Fibroblast of pulmonary artery (primary cell): Measurements from ENCODE around the gene TRAF2.
"Not testable (repeated sequence)": the region's sequence is repeated elsewhere in the genome, so short reads cannot be mapped to it uniquely, and the experiment has no call there.

Experiments
- DNase-seq: peaks from one replicate; pipeline ENCODE4 v3.0.0-alpha.2; 2010; ENCODE audit warnings: low read depth
- H3K4me3 ChIP-seq: replicated peaks from 2 replicates; pipeline ENCODE4 v1.5.1; 2011; ENCODE audit warnings: low read depth, mild to moderate bottlenecking, control low read depth, low read length, moderate library complexity
- TF ChIP-seq, protein P1 (sequence below): IDR thresholded peaks from 2 replicates; pipeline ENCODE4 v1.5.1; 2011; ENCODE audit warnings: mild to moderate bottlenecking, control low read depth, low read length, inconsistent platforms; ENCODE audit errors: missing control alignments

The TRAF2 gene

DNA sequence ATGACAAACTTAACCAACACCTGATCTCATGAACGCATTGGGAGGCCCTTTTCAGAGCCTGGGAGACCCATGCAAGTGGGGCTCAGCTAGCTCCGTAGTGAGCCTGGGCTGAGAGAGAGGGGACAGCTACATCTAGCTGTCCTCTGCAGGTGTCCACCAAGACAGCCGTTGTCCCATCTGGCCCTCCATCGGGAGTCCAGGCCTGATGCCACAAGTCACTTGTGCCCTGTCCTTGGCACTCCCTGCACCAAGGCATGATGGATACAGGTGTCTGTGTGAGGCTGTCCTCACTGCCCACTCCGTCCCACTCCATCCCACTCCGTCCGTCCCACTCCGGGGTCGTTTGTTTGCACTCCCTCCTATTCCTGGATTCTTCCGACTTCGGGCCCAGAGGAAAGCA, 17.7 kb upstream of the TRAF2 start:
- TF ChIP-seq, protein P1, sequence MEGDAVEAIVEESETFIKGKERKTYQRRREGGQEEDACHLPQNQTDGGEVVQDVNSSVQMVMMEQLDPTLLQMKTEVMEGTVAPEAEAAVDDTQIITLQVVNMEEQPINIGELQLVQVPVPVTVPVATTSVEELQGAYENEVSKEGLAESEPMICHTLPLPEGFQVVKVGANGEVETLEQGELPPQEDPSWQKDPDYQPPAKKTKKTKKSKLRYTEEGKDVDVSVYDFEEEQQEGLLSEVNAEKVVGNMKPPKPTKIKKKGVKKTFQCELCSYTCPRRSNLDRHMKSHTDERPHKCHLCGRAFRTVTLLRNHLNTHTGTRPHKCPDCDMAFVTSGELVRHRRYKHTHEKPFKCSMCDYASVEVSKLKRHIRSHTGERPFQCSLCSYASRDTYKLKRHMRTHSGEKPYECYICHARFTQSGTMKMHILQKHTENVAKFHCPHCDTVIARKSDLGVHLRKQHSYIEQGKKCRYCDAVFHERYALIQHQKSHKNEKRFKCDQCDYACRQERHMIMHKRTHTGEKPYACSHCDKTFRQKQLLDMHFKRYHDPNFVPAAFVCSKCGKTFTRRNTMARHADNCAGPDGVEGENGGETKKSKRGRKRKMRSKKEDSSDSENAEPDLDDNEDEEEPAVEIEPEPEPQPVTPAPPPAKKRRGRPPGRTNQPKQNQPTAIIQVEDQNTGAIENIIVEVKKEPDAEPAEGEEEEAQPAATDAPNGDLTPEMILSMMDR: no peak
- no peak for DNase-seq
- no peak overlapping the region for H3K4me3 ChIP-seq

DNA sequence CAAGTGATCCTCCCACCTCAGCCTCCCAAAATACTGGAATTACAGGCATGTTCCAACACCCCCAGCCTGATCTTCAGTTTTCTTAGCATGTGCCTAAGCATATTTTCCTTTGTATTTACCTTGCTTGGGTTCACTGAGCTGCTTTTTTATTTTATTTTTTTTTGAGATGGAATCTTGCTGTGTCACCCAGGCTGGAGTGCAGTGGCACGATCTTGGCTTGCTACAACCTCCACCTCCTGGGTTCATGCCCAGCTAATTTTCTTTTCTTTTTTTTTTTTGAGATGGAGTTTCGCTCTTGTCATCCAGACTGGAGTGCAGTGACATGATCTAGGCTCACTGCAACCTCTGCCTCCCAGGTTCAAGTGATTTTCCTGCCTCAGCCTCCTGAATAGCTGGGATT, 16.7 kb upstream of the TRAF2 start:
- H3K4me3 ChIP-seq, DNase-seq: not testable (repeated sequence)

DNA sequence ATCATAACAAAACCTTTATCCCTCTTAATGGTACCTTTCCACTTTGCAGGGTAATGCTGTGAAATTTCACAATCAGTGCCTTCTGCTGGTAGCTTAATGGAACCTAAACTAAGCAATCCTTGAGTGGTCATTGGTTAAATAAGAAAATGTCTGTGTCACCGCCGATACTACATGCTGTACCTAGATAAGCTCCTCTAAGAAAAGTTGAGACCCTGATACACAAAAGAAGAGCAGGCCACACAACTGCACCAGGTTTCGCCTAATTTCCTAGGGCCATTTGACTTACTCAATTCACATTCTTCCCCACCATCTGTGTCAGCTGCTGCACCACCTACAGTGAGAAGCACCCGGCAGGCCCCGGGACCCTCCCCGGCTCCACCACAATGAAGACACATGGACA, 11.2 kb upstream of the TRAF2 start:
- TF ChIP-seq, protein P1: no peak
- DNase-seq: no peak
- H3K4me3 ChIP-seq: no peak overlapping the region

DNA sequence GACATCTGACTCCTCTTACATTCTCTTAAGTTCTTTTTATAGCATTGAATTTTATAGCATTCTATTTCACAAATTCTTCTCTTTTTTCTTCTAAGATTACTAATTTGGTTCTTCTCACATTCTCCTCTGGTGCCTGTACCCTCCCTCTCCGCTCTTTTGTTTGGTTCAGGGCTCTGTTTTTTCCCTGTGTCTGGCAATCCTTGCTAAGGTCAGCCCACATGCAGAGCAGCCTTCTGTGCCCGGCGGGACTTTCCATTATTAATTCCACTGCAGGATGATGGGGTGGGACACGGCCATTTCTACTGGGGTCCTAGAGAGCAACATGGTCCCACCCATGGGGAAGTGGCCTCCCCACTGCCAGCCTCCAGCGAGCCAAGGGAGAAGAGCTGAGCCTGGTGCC, 9.8 kb upstream of the TRAF2 start:
- H3K4me3 ChIP-seq: no peak overlapping the region
- TF ChIP-seq, protein P1: no peak

DNA sequence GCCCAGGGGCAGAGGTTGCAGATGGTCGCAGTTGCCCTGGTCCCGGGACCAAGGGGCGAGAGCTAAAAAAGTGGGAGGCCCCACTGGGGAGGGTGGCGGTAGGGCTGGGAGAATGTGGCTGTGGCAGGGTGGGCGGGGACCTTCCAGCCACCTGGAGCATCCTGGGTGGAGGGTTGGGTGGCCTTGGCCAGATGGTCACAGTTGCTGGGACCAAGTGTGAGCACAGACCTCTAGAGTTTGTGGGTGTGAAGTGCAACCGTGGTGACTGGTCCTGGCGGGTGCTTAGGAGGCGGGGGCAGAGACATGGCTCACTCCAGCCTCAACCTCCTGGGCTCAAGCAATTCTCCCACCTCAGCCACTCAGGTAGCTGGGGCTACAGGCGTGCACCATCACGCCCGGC, 5.7 kb upstream of the TRAF2 start:
- DNase-seq: no peak
- TF ChIP-seq, protein P1: no peak
- H3K4me3 ChIP-seq: no peak overlapping the region

More for the DNA sequence above, 9.8 kb upstream of the TRAF2 start:
- no peak for DNase-seq

DNA sequence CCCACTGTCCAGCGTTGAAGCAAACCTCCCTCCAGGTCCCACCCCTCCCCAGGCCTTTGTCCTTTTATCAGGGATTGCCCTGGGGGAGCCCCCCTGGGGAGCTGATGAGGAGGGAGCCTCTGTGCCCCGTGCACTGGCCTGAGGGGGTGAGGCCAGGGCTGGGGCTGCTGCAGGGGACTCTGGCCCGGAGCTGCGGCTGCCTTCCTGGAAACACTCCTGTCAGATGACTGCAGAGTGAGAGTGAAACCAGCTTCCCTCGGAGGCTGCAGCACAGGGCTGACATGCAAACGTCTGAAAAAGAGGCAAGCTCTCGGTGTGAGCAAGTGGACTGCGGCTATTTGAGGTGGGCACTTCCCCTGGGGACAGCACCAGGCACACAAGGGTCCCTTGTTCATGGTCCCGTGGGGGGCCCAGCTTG, 4.6 kb upstream of the TRAF2 start:
- peak; percentile 44 for DNase-seq
- no peak overlapping the region for H3K4me3 ChIP-seq
- TF ChIP-seq, protein P1: no peak

DNA sequence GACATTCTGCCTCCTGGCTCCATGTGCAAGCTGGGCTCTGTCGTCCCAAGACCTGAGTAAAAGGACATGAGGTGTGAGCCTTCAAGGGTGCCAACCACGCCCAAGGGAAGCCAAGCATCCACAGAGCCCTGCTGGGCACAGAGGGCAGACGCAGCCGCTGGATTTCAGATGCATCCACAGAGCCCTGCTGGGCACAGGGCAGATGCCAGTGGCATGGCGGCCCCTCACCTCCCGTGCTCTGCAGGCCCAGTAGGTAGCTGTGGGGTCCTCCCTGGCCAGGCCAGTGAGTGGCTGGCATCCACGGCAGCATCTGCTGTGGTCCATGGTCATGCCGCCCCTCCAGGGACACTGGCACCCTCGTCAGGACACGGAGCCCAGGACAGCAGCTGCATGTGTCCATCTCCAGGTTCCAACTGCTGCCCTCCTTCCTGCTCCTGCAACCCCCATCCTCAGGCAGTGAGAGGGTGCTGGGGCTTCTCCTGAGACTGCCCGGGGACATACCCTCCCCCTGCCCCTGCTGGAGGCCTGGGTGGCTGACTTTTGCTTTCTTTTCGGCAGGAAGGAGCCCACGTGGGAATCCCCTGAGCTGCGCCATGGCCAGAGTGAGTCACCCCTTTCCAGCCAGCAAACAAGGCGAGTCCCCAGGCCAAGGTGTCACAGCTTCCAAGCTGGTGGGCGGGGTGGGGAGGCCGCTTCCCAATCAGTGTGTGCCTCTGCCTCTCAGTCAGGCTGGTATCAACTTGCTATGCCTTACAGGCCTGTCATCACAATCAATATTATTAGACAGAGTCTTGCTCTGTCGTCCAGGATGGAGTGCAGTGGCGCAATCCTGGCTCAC, 4.0 kb upstream of the TRAF2 start:
- TF ChIP-seq, protein P1: no peak
- no peak overlapping the region for H3K4me3 ChIP-seq
- peak; percentile 73 for DNase-seq

DNA sequence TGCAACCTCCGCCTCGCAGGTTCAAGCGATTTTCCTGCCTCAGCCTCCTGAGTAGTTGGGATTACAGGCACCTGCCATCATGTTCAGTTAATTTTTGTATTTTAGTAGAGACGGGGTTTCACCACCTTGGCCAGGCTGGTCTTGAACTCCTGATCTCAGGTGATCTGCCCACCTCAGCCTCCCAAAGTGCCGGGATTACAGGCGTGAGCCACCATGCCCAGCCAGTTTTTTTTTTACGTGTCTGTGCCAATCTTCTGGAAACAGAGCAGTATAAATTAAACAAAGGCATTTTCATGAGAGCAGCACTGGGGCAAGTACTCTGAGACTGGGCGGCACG, 3.4 kb upstream of the TRAF2 start:
- DNase-seq, H3K4me3 ChIP-seq: not testable (repeated sequence)

DNA sequence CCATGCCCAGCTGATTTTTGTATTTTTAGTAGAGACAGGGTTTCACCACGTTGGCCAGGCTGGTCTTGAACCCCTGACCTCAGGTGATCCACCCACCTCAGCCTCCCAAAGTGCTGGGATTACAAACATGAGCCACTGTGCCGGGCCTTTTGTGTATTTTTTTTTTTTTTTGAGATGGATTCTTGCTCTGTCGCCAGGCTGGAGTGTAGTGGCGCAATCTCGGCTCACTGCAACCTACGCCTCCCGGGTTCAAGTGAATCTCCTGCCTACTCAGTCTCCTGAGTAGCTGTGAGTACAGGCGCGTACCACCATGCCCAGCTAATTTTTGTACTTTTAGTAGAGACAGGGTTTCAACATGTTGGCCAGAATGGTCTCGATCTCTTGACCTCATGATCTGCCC, 2.6 kb upstream of the TRAF2 start:
- DNase-seq: not testable (repeated sequence)

More for the DNA sequence above, 2.6 kb upstream of the TRAF2 start:
- H3K4me3 ChIP-seq: not testable (repeated sequence)
